Hepatic stellate cell (primary cell): ENCODE measurements around the gene C17orf113.

ENCODE experiments used
- DNase-seq: peaks from one replicate; pipeline ENCODE4 v3.0.0; 2011; ENCODE audit warnings: low spot score

Gene C17orf113

DNA sequence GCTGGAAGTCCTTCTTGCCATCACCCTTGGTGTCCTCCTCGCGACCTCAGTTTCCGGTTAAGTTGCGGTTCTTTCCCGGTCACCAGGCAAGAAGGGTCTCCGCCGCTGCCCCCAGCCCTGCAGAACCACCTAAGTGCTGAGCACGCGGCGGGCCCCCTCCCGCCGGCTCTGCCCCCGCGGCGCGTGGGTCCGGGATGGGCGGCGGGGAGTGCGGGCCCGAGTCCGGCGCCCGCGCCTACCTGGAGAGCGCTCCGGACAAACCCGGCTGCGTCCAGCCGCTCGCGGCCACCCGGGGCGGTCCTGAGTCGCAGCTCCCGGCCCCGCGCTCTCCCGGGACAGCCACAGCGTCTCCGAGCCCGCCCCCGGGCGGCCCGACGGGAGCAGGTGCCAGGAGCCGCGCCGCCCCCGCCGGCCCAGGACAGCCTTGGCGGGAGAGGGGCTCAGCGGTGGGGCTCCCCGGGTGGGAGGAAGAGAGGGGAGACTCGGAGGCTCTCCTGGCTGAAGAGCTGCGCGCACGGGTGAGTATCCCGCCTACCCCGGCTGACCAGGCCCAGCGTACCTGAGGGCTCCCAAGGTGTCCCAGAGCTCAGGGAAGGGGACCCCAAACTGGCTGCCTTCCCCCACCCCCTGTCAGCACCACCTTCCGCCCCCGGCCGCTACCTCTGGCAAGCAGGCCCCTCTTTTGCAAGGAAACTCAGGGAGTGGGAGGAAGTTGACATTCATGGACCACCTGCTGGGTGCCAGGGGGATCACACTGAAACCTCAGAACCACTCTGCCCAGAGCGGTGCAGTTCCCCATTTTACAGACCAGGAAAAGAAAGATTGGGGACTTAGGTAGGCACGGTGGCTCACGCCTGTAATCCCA lies 22.2 kb upstream of the C17orf113 start:
- DNase-seq = no peak

DNA sequence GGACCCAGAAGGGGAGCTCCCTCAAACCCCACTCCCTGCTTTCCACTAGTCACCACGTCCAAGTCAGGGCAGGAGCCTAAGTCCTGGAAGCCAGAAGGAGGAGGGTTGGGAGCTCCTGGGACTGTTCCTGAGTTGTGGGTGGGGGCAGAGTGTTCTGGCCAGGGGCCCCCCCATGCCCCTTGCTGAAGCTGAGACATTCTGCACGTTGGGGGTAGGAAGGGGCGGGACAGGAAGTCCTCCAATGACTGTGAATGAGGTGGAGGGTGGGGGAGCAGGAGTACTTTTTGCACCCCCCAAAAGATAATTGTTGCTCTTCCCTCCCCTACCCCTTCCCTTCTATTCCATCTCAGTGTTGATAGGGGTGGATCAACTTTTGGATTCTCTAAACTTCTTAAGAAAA lies 21.4 kb upstream of the C17orf113 start:
- no peak for DNase-seq

DNA sequence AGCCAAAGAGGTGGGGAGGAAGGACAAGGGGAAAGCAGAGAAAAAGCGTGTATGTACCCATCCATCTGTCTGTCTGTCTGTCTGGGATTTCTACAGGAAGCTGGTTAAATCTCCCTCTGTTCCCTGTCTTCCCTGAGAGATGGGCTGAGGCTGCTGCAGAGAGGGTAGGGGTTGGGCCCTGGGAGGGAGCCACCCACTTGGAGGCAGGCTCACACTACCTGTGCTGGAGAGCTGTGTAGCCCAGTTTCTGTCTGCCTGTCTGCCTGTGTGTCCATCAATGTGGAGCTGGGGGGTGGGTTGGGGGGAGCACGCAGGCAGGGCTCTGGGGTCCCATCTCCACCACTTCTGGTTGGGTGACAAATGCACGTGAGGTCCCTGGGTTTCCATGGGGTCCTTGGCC lies 18.6 kb upstream of the C17orf113 start:
- no peak for DNase-seq

DNA sequence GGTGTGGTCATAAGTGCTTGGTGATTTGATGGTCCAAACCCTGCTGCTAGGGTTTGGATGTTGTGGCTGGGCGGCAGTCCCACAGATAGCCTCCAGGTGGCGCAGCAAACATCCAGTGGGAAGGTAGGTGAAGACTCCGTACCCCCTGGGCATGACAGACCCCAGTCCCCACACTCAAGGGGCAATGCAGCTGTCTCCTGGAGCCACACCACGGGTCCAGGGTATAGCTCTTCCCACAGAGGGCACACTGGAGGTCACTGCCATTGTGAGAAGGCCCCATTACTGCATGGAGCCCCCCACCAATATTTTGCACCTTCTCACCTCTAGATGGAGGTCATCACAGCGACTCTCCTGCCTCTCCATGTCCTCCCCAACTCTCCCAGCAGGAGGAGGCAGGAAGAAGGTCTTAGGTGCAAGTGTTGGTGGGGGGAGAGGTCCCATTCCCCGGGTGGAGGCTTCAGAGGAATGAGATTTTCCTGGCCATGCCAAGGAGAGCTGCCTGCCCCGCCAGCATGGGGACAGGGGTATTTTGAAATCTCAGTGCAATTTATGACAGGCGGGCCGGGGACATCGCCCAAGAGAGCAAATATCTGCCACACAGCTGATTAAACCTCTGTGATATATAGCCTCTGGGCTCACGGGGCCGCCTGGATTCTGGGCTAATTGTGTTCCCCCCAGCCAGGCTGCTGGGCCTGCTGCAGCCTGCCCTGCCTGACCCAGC lies 17.1 kb upstream of the C17orf113 start:
- peak; percentile 63 for DNase-seq

DNA sequence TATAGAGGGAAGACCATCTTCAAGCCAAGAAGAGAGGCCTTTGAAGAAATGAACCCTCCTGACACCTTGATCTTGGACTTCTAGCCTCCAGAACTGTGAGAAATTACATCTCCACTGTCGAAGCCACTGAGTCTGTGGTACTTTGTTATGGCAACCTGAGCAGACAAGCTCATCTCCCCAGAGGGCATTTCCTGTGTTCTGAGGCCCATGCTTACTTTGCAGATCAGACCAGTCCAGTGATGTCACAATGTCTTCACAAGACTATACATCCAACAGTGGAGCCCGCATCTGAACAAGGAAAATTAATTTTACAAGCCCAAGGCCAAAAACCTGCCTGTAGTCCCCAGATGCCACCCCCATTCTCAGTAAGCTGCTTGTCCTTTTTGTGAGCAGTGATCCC lies 14.8 kb upstream of the C17orf113 start:
- no peak for DNase-seq

DNA sequence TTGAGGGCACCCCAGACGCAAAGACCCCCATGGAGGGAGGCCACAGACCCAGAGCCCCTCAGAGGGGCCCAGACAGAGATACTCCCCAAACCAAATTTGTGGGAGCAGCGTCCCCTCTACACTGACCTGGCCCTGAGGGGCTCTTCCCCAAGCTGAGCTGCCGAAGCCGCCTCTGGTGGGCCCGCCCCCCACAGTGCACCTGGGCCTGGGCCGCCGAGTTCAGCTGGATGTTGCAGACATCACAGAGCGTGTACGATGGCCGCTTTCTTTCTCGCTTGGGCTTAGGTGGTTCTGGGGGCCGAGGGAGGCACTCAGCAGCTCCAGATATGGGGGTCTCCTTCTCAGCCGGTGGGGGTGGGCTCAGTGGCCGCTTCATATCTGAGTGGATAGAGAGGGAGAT lies 12.3 kb upstream of the C17orf113 start:
- no peak for DNase-seq

DNA sequence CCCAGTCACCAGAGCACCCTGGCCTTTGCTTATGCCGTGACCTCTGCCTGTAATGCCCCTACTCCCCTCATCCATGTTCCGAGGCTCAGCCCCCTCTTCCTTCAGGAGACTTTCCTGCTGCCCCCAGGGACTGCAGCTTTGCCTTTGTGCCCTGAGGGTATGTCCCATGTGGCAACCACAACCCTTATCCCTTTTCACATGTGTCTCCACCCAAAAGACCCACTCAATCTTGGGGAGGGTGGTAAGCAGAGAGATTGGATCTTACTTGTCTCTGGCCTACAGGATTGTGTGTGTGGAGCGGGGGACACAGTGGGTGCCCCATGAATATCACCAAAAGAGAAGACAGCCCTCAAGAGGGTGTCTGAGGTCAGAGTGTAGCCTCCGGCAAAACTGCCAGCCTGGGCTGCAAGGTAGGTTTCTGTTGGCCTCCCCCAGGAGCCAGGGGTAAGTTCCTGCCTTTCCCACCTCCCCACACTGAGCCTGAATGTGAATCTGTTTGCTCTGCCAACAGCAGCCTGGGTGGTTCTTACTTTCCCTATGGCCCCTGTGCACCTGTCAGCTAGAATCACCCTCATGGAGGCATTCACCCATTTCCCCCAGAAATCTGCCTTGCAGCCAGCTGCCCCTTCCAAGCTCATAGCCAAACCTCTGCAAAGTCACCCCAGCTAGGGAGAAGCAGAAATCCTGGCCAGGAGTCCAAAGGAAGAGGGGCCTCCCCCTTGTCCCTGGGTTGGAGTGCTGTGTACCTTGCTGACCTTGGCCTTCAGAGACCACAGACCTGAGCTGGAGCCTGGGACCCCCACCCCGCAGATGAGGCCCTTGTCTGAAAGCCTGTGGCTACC lies 11.5 kb upstream of the C17orf113 start:
- DNase-seq = no peak

DNA sequence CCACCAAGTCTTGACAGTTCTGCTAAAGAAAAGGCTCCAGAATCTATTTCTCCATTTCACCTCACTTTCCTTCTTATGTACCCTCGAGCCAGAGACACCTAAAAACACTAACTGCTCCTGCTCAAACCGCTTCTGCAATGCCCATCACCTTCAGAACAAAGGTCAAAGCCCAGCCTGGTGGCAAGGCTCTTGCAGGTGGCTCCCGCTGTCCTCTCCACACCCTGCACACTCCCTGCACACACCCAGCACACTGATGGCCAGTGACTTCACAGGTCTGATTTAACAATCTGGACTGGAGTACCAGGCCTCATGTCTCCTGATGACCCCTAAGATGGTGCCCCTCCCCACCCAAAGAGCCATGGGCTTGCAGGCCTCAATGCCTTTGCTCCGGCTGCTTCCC lies 9.8 kb upstream of the C17orf113 start:
- no peak for DNase-seq

DNA sequence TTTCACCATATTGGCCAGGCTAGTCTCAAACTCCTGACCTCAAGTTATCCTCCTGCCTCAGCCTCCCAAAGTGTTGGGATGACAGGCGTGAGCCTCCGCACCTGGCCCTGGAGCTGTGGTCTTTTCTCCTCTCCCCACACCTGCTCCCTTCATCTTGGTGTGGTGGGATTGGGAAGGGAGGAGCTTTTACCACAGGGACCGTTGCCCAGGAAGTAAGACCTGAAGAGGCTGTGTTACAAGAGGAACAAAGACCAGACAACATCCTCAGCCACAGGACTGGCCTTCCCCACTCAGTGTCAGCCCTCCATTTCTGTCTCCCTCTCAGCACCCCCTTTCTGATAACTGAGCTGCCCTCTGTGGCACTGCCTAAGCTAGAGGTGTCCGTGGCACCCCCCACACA lies 9.4 kb upstream of the C17orf113 start:
- DNase-seq = no peak

DNA sequence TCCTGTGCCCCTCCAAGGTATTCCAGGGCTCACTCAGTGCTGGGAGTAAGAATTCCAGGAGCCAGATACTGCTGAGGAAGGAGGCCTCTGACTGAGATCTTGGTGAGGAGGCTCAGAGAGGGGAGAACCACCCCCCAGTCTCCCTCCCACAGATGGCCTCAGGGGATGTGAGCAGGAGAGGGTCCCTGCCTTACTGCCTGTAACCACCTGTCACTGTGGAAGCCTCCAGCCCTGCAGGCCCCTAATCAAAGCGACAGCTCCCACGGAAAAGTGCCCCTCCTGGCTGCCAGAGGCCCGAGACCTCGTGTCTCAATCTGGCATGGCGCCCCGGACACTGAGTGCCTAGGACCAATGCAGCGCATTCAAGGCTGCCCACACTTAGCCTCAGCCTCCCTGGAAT lies 7.7 kb upstream of the C17orf113 start:
- no peak for DNase-seq

DNA sequence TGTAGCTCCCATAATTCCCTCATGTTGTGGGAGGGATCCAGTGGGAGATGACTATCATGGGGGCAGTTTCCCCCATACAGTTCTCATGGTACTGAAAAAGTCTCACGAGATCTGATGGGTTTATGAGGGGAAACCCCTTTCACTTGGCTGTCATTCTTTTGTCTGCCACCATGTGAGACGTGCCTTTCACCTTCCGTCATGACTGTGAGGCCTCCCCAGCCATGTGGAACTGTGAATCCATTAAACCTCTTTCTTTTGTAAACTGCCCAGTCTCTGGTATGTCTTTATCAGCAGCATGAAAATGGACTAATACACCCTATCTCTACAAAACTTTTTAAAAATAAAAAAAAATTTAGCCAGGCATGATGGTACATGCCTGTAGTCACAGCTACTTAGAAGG lies 6.2 kb upstream of the C17orf113 start:
- no peak for DNase-seq

DNA sequence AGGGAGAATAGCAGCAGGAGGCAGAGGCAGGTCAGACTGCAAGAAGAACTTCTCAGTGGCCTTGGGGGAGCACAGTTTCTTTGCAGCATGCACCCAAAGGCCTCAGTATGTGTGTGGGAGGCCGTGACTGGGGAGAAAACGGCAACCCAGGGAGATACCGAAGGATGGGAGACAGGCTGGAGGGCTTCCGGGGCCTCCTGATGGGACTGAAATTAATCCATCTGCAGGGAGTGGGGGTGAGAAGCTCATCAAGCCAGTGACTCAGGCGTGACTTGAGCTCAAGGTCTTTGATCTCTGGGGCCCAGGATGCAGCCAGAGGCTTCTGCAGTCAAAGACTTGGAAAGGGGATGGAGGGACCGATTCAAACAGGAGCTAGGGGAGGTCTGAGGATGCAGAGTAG lies 5.1 kb upstream of the C17orf113 start:
- DNase-seq = no peak

DNA sequence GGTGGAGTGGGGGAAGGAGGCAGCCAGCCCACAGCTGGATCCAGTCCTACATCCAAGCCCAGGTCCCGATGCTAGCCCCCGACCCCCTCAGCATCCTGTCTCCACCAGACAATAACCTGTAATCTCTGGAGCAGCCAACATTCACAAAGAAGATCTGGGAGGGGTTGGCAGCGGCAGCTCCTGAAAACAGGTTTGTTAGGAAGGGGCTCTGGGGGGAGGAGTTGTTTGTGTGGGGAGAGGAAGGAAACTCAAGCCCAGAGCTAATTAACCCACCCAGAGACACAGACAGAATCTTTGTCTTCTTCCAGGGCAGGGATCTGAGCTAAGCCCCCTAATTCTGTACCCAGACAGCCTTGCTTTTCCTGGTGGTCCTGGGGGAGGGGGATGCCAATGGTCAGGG lies 4.6 kb upstream of the C17orf113 start:
- no peak for DNase-seq

DNA sequence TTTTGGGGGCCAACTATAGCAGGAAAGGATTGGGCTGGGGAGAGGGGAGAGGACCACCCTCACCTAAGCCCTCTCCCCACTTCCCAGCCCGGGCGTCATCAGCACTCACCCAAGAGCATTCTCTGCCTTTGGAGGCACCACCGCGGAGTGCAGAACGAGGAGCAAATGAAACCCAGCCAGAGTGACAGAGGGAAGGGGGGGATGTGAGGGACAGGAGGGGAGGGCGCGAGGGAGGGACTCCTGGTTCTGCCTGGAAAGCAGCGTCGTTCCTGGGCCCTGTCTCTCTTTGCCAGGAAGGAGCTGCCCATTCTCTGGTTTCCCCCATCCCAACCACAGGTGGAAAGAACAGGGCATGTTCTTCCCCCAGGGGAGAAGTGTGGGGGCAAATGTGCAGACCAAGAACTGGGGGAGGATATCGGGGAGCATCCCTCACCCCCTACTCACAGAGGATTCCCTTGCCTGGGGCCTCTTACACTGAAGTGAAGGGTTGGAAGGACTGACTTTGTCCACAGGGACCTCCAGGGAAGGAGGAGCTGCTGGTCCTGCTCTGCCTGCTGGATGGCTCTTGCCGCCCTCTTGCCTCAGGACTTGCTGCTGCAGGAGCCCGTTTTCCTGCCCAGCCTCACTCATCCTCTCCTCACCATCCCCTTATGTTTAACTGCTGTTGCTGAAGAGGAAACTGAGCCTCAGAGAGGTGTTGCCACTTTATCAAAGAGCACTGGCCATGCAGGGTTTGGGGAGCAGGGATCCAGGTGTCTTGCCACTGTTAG lies 3.5 kb upstream of the C17orf113 start:
- no peak for DNase-seq

DNA sequence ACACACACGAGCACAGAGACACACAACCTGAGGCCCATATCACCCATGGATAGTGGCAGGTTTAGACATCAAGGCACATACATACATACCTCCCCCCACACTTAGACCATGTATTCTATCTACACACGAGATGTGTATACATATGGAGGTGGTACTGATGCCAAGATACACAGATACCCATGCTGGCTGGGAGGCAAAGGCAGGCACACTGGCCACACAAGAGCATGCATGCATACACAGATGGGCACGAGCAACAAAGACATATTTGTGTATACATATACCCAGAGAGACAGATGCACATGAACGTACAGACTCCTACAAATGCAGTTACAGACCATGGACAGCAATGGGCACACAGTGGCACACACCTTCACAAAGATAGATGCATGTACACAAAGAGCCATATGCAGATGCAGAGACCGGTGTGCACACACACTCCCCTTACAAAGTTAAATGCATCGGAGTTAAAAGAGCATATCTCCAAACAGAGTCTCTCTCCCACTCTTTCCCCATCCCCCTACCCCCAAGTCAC lies 2.0 kb upstream of the C17orf113 start:
- no peak for DNase-seq

DNA sequence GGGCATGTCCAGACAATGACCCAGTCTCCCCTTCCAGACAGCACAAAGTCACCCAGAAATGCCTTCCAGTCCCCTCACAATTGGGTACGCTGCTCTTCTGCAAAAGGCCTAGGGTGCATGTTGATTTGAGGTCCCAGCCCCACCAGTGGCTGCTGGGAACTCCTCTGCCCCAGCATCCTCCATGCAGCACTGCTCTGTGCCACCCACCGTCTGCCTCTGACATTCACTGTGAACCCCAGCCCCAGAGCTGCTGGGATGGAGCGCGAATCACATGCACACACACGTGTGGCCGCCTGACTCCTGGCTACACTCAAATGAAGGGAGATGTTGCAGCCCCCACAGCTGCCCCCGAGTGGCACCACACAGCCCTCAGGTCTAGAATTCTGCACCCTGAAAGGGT lies 1.2 kb upstream of the C17orf113 start:
- DNase-seq = no peak

DNA sequence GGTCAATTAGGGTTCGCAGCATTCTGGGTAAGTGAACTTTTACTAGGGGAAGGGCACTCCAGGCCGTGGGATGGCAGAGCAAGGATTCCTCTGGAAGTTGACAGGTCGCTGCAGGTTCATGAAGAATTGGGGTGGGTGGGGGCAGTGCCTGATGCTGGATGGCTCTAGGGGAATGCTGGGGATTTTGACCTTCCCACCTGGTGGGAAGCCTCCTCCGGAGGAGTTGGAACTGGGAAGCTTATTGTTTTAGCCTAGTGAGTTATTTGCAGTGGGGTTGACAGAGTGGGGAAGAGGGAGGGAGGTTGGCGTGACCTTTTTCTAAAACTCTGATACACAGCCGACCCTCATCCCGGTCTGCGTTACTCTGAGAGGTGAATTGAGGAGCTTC lies 606 bp upstream of the C17orf113 start:
- DNase-seq = no peak

DNA sequence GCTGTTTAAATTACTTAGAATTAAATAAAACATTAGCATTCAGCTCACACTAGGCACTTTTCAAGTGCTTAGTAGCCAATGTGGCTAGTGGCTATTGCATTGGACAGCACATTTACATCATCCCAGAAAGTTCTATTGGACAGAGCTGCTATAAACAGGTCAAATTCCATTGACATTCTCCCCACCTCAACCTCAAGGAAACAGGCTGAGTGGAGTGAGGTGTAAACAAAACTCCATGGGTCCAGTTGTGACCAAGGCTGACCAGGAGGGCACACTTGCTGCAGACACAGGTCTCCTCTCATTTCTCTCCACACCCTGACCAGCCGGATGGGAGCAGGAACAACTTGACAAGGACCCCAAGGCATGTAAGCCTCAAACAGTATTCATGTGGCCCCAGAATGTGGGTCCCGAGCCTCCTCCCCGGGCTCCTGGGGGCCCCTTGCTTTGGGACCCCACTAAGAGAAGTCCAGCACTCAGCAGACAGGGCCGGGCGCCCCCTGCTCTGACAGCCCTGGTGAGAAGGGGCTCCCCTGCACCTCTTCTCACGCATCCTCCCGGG lies 488 bp downstream of the C17orf113 start:
- DNase-seq = no peak

DNA sequence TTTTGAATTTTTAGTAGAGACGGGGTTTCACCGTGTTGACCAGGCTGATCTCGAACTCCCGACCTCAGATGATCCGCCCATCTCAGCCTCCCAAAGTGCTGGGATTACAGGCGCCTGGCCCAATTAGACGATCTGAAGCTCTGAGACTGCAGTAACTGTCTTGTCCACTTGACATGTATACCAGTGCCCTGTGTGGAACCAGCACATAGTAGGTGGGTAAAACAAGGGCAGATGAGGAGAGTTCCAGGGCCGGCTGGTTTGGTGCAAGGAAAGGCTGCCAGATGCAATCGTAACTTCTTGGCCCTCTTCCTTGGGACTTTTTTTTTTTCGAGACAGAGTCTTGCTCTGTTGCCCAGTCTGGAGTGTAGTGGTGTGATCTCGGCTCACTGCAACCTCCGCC lies 3.1 kb downstream of the C17orf113 start:
- no peak for DNase-seq

DNA sequence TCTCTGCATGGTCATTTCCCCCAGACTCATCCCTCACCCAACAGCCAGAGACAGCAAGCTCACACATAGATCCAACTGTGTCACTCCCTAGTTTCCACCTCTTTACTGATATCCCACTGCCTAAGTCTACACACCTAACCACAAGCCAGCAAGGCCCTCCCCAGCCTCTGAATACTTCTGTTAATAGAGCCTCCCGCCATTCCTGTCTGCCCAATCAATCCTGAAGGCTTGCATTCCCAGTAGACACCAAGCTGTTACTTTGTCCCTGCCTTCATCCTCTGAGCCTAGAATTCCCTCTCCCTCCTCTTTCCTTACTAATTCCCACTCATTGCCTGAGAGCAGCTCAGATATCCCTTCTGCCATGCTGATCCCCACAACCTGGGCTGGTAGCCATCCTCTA lies 4.7 kb downstream of the C17orf113 start:
- DNase-seq = no peak

DNA sequence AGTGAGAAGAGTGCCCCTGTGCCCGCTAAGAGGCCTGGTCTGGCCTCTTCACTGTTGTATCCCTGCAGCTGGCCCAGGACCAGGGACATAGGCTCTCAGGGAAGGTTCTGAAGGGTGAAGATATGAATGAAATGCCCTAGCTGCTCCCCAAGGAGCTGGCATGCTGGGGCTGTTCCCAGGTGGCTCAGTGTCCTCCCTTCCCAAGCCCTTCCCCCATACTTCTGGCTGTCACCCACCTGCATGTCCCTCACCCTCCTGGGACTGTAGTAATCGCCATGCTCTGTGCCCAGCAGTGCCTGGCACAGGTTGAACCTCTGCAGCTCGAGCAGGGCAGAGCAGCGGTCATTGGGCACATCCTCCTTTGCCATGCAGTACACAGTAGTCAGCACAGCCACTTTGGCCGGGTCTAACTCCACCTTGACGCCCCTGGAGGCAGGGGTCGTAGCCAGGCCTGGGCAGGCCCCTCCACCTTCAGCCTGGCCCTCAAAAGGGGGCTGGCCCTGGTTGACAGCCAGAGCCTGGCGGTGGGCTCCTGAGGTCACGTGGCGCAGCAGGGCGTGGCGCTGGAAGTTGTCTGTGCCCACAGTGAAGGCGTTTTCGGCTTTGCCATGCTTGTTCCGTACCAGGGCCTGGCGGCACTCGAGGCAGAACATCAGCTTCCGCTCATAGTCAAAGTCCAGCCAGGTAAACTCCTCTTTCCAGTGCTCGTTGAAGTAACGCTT lies 7.6 kb downstream of the C17orf113 start:
- DNase-seq = no peak
